HepG2 (cell line): ENCODE results near the gene INPP5E. TPM values are rescaled to one million over a fixed set of nuclear protein-coding genes. Genes with fewer than 3 reads are reported as not detected.

Source experiments
- ARHGAP35 ChIP-seq: sonication (generic); formaldehyde crosslinking; IDR thresholded peaks from 2 replicates; pipeline ENCODE4 v1.9.0; 2022; ENCODE audit warnings: mild to moderate bottlenecking, inconsistent platforms, moderate library complexity, missing genetic modification reagents, borderline replicate concordance
- ATF2 ChIP-seq: sonication (generic); formaldehyde crosslinking; IDR thresholded peaks from 2 replicates; pipeline ENCODE4 v1.4.0; 2020; ENCODE audit warnings: missing genetic modification reagents
- IRF9 ChIP-seq: sonication (generic); formaldehyde crosslinking; IDR thresholded peaks from 2 replicates; pipeline ENCODE4 v1.8.0; 2022; ENCODE audit warnings: missing genetic modification reagents, mild to moderate bottlenecking, borderline replicate concordance
- MBD4 ChIP-seq: IDR thresholded peaks from 2 replicates; pipeline ENCODE4 v1.6.1; 2012; ENCODE audit warnings: low read length, inconsistent platforms, borderline replicate concordance
- SMARCC2 ChIP-seq: fragments of 450-650 bp; IDR thresholded peaks from 2 replicates; pipeline ENCODE4 v1.6.1; 2017; ENCODE audit warnings: antibody characterized with exemption, mild to moderate bottlenecking
- SMYD3 ChIP-seq: sonication (generic); formaldehyde crosslinking; IDR thresholded peaks from 2 replicates; pipeline ENCODE4 v1.8.1; 2023; ENCODE audit warnings: mild to moderate bottlenecking, missing genetic modification reagents
- SNAPC2 ChIP-seq: sonication (generic); formaldehyde crosslinking; IDR thresholded peaks from 2 replicates; pipeline ENCODE4 v1.8.1; 2022; ENCODE audit warnings: mild to moderate bottlenecking, missing genetic modification reagents
- SOX5 ChIP-seq: IDR thresholded peaks from 2 replicates; pipeline ENCODE4 v1.6.1; 2016; ENCODE audit warnings: borderline replicate concordance
- SUZ12 ChIP-seq: fragments of 150-350 bp; IDR thresholded peaks from 2 replicates; pipeline ENCODE4 v1.6.1; 2014; ENCODE audit warnings: low read depth, low read length
- THAP8 ChIP-seq: sonication (generic); formaldehyde crosslinking; IDR thresholded peaks from 2 replicates; pipeline ENCODE4 v1.5.1; 2020; ENCODE audit warnings: missing genetic modification reagents, mild to moderate bottlenecking, borderline replicate concordance
- THAP9 ChIP-seq: sonication (generic); formaldehyde crosslinking; IDR thresholded peaks from 2 replicates; pipeline ENCODE4; 2020; ENCODE audit warnings: missing genetic modification reagents, mild to moderate bottlenecking, borderline replicate concordance
- ZNF281 ChIP-seq: sonication (generic); formaldehyde crosslinking; IDR thresholded peaks from 2 replicates; pipeline ENCODE4 v1.4.0; 2020; ENCODE audit warnings: missing genetic modification reagents, borderline replicate concordance
- ZNF432 ChIP-seq: sonication (generic); formaldehyde crosslinking; IDR thresholded peaks from 2 replicates; pipeline ENCODE4 v1.5.0; 2020; ENCODE audit warnings: missing genetic modification reagents, mild to moderate bottlenecking, borderline replicate concordance
- ZNF569 ChIP-seq: sonication (generic); formaldehyde crosslinking; IDR thresholded peaks from 2 replicates; pipeline ENCODE4 v1.5.0; 2020; ENCODE audit warnings: mild to moderate bottlenecking, missing genetic modification reagents, moderate library complexity, borderline replicate concordance
- ZNF678 ChIP-seq: sonication (generic); formaldehyde crosslinking; IDR thresholded peaks from 2 replicates; pipeline ENCODE4 v1.4.0; 2020; ENCODE audit warnings: mild to moderate bottlenecking, missing genetic modification reagents
- ZNF746 ChIP-seq: sonication (generic); formaldehyde crosslinking; IDR thresholded peaks from 2 replicates; pipeline ENCODE4 v1.8.0; 2022; ENCODE audit warnings: mild to moderate bottlenecking, missing genetic modification reagents
- ZNF770 ChIP-seq: sonication (generic); formaldehyde crosslinking; IDR thresholded peaks from 2 replicates; pipeline ENCODE4 v1.5.0; 2020; ENCODE audit warnings: mild to moderate bottlenecking, missing genetic modification reagents
- polyA plus RNA-seq, 8 experiments: library from polyadenylated mRNA; depleted of rRNA in 3 of 8; stranded (reverse) in 7 of 8; unstranded in 1 of 8; fragments of >200 nt; fragmentation: Illumina TruSeq in 4 of 8; extraction: Trizol in 4 of 8; gene quantifications; 2 replicates each; pipeline versions ENCODE4 v1.2.1 to v1.2.3, GENCODE V29; 2011 to 2016; ENCODE audit warnings: low read depth in 4 of 8, missing spikeins in 1 of 8, mixed read lengths in 1 of 8; ENCODE audit not compliant: insufficient read depth in 1 of 8
- total RNA-seq, 5 experiments: library from RNA; depleted of rRNA; stranded (reverse); fragments of >200 nt; fragmentation: Illumina TruSeq; extraction: Trizol; gene quantifications; 2 replicates each; pipeline ENCODE4 v1.2.3, GENCODE V29; 2016; ENCODE audit warnings: low read depth in 1 of 5

The INPP5E gene
- total and polyA plus RNA-seq, 2 of the 13 experiments (the other 11 are each of a cell fraction or from before 2014, with no cell fraction given), result 5.5 TPM

- TF ChIP-seq ZNF770 (CRISPR knock-in tag), result no peak
- no peak for TF ChIP-seq MBD4
- TF ChIP-seq SMYD3 (CRISPR knock-in tag), result no peak
- no peak for TF ChIP-seq SNAPC2 (CRISPR knock-in tag)
- no peak for TF ChIP-seq ZNF432 (CRISPR knock-in tag)
- no peak for TF ChIP-seq ZNF746 (CRISPR knock-in tag)
- TF ChIP-seq ZNF678, result no peak
- TF ChIP-seq ARHGAP35 (CRISPR knock-in tag), result no peak
- TF ChIP-seq SMARCC2, result no peak
- no peak for TF ChIP-seq ZNF281 (CRISPR knock-in tag)
- no peak for TF ChIP-seq SUZ12
- no peak for TF ChIP-seq SOX5 (CRISPR knock-in tag)
- no peak for TF ChIP-seq ZNF569 (CRISPR knock-in tag)
- TF ChIP-seq THAP9 (CRISPR knock-in tag), result no peak
- TF ChIP-seq THAP8, result no peak; the same call in 1 of the 2 replicates
- no peak for TF ChIP-seq ATF2
- TF ChIP-seq IRF9 (CRISPR knock-in tag), result no peak
Observed at GRCh38 chr9:136409557-136410455, 29.8 kb downstream of the INPP5E start (continued).
